ENCODE measurements around the gene GALNT16.
"Not testable (repeated sequence)": the region's sequence is repeated elsewhere in the genome, so short reads cannot be mapped to it uniquely, and the experiment has no call there.

The GALNT16 gene

GRCh38 chr14:69260861-69261564 lies 1.1 kb downstream of the GALNT16 start:
- DNase-seq: no peak

- DNase-seq: no peak
Measured at GRCh38 chr14:69261761-69262331, 1.9 kb downstream of the GALNT16 start.

DNA sequence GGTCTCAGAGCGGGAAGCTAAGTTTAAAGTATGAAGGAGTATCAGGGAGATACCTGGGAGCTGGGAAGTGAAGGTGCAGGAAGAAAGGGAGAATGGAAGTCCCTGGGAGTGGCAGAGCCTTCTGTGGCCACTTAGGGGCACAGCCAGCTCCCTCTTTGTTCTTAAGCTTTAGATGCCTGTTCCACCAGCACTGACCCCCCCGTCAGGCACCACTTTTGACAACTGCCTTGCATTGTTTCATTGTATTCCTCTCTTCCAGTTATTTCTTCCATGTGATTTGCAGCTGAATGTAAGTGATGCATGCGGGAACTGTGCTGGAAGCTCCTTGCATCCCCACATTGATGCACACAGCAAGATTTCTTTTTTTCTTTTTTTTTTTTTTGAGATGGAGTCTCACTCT lies 2.6 kb downstream of the GALNT16 start:
- no peak for DNase-seq

DNA sequence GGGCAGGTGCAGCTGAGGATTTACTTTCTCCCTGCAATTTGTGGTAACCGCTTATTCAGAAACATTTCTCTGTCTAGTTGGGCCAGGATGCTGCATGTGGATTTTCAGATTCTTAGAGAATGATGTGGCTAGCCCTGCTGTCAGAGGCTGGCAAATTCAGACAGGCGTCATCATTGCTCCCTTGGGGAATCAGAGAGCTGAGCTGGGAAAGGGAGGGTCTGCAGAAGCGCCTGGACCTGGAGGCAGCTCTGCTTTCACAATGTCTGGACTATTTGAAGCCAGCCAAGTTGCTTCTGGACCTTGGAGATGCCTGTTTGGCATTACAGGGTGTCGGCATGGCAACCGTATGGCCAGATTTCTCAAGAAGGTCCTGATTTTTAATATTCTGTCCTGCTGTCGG lies 3.4 kb downstream of the GALNT16 start:
- DNase-seq: no peak

GRCh38 chr14:69263771-69264170 lies 3.8 kb downstream of the GALNT16 start:
- DNase-seq: no peak

DNA sequence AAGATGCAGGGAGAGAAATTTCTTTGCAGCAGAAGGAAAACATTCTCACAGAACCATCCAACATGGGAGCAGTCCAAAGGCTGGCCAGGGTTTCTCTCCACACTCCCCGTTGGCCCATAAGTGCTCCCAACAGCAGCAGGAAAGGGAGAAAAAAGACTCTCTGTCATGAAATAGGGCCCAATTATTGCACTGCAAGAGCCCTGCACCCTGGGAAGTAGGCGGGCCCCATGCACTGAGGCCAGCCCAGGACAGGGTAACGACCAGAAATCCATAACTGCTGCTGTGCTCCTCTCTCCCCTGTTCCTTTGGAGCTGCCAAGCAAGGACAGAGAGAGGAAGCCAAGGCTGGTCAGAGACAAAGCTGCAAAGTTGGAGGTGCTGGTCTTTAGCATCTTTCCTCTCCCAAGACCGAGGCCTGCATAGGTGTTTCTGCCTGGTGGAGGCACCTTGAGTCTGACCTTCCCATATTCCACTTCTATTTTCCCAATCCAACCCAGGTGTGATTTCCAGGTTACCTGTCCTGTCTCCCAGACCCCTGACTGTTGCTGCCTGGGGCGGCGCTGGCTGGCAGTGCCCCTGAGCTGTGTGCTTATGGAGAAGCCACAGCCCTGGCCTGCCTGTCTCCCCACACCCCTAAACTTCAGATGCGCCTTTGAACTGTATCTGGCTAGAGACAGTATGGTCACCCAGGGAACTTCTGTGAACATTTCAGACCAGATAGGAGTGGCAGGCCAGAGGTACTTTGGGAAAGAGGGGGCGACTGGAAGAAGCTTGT lies 6.8 kb downstream of the GALNT16 start:
- DNase-seq: no peak

DNA sequence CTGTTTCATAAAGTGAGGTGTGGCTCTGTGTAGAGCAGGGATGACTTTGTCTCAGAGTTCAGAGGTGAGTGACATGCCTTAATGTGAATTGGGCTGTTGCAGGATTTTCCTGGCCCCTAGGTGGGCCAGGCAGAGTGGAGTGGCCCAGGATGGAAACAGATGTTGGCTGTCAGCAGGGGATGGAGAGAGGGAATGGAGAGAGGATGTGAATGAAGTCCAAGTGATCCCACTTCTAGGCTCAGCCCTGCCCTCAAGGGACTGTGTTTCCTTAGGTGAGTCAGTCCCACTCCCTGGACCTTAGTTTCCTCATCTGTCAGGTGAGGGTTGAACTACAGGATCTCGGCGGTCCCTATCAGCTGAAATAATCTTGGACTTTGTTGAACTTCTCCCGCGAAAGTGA lies 7.5 kb downstream of the GALNT16 start:
- DNase-seq: no peak

- no peak for DNase-seq
Measured at GRCh38 chr14:69268223-69268622, 8.3 kb downstream of the GALNT16 start.

DNA sequence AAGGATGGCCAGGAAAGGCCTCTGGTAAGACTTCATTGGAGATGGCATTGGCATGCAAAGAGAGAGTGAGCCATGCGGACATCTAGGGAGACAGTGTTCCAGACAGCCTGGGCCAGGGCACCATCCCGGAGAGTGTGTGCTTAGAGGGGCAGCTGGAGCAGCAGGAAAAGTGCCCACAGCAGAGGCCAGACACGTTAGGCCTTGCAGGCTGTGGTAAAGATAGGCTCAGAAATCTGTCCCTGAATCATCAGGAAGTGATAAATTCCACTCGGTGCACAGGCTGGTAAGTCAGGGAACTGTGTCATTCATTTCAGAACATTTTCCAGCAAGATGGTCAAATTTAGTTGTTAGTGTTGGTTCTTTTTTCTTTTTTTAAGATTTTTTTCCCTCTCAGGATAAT lies 8.8 kb downstream of the GALNT16 start:
- no peak for DNase-seq

DNA sequence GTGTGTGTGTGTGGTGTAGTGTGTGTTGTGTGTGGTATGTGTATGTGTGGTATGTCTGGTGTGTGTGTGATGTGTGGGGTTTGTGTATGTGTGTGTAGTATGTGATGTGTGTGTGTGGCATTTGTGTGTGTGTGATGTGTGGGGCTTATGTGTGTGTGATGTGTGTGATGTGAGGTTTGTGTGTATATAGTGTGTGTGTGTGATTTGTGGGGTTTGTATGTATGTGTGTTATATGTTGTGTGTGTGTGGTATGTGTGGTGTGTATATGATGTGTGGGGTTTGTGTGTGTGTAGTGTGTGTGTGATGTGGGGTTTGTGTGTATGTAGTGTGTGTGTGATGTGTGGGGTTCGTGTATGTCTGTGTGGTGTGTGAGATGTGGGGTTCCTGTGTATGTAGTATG lies 9.4 kb downstream of the GALNT16 start:
- DNase-seq: no peak

- no peak for DNase-seq
Measured at GRCh38 chr14:69270097-69270496, 10.1 kb downstream of the GALNT16 start.

DNA sequence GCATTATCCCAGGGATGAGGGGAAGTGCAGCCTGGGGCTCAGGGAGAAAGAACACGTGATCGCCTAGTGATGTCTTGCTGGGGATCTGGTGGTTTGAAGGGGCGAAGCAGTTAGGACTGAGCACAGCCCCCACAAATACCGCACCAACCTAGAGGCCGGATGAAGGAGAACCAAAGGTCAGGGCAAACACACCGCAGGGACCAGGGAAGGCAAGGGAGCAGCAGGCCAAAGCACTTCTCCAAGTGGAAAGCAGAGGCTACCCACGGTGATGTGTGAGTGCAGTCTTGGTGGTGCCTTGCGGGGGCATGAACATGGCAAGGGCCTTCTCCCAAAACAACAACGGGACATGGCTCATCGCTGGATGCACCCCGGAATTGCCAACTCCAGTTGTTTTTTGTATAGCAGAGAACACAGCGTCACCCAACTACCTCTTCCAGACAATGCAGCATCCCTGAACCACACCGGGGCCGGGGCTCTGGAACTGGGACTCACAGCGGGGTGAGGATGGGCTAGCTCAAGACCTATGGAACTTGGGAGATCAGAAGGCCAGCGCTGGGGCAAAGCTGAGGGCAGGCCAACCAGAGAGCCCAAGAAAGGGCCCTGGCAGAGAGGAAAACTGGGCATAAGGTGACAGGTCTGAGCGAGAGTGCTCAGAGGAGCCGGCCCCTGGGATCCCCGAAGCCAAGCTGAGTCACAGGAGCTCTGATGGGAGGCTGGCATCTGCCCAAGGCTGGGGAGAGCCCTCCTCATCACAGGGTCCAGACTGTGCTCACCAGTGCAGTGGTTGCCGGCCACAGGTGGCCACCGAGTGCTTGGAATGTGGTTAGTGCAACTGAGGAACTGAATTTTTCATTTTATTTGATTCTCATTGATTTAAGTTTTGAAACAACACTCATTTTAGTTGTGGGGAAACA lies 11.1 kb downstream of the GALNT16 start:
- no peak for DNase-seq

DNA sequence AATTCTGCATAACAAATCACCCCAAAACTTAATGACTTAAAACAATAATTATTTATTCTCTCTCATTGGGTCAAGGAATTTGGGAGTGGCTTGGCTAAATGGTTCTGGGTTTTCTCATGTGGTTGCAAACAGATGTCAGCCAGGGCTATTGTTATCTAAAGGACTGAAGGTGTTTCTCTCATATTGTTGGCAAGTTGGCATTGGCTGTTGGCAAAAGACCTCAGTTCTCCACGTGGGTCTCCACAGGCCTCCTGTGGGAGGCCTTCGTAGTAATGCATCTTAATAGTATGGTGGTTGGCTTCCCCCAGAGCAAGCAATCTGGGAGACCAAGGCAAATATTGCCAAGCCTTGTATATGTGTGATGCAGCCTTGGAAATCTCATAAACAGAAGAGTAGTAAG lies 14.4 kb downstream of the GALNT16 start:
- no peak for DNase-seq

DNA sequence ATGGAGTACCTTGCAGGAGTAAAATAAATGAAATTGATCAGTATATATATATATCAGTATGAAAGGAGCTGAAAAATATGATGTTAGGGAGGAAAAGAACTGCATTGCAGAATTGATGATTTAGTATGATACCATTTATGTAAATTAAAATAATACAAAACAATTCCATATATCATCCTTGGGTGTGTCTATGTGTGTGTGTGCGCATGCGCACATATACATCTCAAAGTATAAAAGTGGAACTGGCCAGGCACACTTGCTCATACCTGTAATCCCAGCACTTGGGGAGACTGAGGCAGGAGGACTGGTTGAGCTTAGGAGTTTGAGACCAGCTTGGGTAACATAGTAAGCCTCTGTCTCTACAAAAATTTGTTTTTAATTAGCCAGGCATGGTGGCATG lies 15.4 kb downstream of the GALNT16 start:
- no peak for DNase-seq

- not testable (repeated sequence) for DNase-seq
Measured at GRCh38 chr14:69277356-69277755, 17.4 kb downstream of the GALNT16 start.

GRCh38 chr14:69280746-69281291 lies 20.9 kb downstream of the GALNT16 start:
- no peak for DNase-seq

DNA sequence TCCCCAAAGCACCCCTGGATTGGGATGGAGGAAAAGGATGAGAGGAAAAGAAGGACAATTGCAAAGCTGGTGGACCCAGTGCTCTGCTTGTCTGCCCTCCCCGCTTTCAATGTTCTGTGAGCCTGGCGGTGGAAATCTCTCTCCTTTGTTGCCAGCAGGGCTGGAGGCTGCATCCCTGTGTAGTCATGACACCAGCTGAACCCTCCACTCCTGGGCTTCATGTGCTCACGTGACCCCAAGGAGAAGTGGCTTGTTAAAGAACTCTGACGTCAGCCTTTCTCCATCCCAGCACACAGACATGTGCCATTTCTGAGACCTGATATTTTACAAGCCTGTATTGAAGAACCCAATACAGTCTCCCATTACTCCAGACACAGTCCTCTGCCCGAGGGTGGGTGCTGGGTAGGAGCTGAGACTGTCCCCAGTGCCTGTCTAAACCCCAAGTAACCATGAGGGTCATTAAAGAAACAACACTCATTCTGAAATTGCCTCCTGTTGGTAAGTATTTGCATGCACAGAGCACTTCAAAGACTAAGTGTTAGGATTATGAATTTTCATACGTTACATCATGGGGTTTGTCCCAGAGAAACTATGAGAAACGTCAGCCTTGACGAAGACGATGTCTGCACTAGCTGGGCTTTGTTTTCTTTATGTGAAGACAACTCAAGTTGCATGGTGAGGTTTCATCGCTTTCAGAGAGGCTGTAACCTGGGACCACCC lies 21.7 kb downstream of the GALNT16 start:
- peak; percentile 4 for DNase-seq

DNA sequence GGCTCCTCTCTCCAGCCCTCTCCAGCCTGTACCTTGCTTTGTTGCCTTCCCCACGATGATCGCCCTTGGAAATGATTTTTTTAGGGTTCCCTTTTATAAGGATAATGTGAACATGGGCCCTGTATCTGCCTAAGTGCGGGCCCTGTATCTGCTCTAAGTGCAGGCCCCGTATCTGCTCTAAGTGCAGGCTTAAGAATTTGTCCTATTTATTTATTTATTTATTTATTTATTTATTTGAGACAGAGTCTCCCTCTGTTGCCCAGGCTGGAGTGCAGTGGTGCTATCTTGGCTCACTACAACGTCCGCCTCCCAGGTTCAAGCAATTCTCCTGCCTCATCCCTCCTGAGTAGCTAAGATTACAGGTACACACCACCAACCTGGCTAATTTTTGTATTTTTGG lies 22.5 kb downstream of the GALNT16 start:
- DNase-seq: no peak

GRCh38 chr14:69284170-69284569 lies 24.2 kb downstream of the GALNT16 start:
- no peak for DNase-seq

- DNase-seq: no peak
Measured at GRCh38 chr14:69285661-69286255, 25.8 kb downstream of the GALNT16 start.

DNA sequence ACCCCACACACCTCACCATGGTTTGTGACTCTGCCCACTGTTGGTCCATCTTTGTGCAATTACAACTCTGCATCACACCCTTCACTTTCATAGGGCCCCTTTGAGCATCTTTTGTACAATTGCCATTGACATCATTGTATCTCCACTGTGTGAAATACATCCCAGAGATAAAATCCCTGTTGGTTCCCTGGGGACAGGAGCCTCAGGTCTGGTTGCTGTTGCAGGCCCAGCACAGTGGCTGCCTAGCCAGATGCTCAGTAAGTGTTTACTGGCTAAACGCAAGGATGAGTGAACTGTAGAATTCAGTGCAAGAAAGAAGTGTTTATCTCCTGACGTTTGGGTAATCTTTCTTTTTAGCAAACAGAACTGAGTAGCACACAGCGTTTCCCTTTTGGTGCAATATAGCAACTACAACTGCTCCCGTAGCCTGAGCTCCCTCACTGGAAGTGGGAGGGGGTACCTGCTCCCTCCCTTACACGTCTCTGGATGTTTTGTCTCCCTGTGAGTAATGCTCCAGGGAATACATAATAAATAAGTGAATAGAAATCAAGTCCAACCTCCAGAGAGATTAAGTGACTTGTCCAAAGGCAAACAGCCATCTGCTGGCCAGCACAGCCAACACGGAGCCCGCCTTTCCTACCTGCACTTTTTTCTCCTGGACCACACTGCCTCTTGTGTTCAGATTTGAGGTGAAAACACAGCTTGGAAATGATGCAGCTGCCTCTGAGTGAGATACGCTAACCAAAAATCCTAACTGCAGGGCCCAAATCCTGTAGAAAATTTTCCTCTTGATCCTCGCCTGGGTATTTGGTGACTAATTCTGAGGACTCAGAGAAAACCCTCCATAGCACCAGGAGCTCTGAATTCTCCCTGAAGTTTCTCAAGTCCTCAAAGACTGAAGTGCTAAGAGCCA lies 27.4 kb downstream of the GALNT16 start:
- DNase-seq: no peak

Data from NCI-H2029 treated with DMSO at 0.1 percent for 48 hours (cell line).